ENCODE measurements around the gene TRIP12.

TRIP12 gene

DNA sequence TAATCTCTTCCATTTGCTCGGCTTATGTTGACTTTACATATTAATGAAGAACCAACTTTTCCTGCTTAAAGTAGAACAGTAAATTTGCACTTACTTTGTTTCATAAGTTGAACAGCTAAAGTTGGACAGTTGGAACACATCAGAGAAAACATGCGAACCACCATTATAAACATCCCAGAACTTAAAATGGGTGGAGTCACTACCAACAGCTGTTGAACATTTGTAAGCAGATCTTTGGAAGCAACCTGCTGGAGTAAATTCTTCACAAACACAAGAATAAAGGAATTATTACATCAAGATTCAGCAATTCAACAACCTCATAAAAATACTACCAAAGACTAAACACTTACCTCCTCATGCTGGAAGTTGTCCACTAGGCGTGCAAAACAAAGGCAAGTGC, 111.0 kb downstream of the TRIP12 start:
- Histone ChIP-seq H3K27ac (replicated peaks) (no peak overlapping the region), H3K27me3 (ENCODE audit: insufficient read depth, poor library complexity, severe bottlenecking) (no peaks in the 10 kb centered on the region), H3K4me3 (replicated peaks; ENCODE audit: insufficient read depth, low read length) (no peak overlapping the region)
- TF ChIP-seq, protein P1, sequence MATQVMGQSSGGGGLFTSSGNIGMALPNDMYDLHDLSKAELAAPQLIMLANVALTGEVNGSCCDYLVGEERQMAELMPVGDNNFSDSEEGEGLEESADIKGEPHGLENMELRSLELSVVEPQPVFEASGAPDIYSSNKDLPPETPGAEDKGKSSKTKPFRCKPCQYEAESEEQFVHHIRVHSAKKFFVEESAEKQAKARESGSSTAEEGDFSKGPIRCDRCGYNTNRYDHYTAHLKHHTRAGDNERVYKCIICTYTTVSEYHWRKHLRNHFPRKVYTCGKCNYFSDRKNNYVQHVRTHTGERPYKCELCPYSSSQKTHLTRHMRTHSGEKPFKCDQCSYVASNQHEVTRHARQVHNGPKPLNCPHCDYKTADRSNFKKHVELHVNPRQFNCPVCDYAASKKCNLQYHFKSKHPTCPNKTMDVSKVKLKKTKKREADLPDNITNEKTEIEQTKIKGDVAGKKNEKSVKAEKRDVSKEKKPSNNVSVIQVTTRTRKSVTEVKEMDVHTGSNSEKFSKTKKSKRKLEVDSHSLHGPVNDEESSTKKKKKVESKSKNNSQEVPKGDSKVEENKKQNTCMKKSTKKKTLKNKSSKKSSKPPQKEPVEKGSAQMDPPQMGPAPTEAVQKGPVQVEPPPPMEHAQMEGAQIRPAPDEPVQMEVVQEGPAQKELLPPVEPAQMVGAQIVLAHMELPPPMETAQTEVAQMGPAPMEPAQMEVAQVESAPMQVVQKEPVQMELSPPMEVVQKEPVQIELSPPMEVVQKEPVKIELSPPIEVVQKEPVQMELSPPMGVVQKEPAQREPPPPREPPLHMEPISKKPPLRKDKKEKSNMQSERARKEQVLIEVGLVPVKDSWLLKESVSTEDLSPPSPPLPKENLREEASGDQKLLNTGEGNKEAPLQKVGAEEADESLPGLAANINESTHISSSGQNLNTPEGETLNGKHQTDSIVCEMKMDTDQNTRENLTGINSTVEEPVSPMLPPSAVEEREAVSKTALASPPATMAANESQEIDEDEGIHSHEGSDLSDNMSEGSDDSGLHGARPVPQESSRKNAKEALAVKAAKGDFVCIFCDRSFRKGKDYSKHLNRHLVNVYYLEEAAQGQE (IDR thresholded peaks at IDR 0.05; ENCODE audit: insufficient replicate concordance, low read depth) = no peak
- TF ChIP-seq GABPA (IDR thresholded peaks at IDR 0.05; ENCODE audit: low read depth) = no peak
- no peak for TF ChIP-seq SPI1 (IDR thresholded peaks at IDR 0.05; ENCODE audit: borderline replicate concordance, low read depth)
- TF ChIP-seq, protein P2, sequence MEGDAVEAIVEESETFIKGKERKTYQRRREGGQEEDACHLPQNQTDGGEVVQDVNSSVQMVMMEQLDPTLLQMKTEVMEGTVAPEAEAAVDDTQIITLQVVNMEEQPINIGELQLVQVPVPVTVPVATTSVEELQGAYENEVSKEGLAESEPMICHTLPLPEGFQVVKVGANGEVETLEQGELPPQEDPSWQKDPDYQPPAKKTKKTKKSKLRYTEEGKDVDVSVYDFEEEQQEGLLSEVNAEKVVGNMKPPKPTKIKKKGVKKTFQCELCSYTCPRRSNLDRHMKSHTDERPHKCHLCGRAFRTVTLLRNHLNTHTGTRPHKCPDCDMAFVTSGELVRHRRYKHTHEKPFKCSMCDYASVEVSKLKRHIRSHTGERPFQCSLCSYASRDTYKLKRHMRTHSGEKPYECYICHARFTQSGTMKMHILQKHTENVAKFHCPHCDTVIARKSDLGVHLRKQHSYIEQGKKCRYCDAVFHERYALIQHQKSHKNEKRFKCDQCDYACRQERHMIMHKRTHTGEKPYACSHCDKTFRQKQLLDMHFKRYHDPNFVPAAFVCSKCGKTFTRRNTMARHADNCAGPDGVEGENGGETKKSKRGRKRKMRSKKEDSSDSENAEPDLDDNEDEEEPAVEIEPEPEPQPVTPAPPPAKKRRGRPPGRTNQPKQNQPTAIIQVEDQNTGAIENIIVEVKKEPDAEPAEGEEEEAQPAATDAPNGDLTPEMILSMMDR (IDR thresholded peaks at IDR 0.05; ENCODE audit: insufficient read depth, low read length) = no peak
- no peak for TF ChIP-seq POLR2AphosphoS5 (IDR thresholded peaks at IDR 0.05; ENCODE audit: low read depth)
- DNase-seq (ENCODE audit: low read depth in 1 of 2, low spot score in 1 of 2) = no peak

DNA sequence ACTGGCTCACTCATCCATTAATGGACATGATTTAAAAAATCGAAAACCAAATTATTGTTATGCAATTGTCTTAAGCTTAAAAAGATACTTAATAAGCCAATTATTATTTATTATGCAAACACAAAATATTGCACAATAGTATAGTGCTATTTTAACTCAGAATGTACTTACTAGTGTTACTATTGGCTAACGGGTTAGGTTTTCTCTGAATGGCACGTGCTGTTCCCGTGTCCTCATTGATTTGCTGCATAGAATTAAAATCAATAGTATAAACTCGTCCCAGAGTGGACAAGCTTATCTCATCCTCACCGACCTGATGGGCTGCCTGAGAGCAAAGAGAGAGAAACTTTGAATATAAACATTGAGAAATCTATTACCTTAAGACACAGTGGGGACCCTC, 116.2 kb downstream of the TRIP12 start:
- TF ChIP-seq, protein P2 (IDR thresholded peaks at IDR 0.05; ENCODE audit: insufficient read depth, low read length) = no peak
- TF ChIP-seq POLR2AphosphoS5 (IDR thresholded peaks at IDR 0.05; ENCODE audit: low read depth) (no peak), SPI1 (IDR thresholded peaks at IDR 0.05; ENCODE audit: borderline replicate concordance, low read depth) (no peak), GABPA (IDR thresholded peaks at IDR 0.05; ENCODE audit: low read depth) (no peak)
- TF ChIP-seq, protein P1 (IDR thresholded peaks at IDR 0.05; ENCODE audit: insufficient replicate concordance, low read depth) = no peak
- no peak overlapping the region for H3K4me3 ChIP-seq (replicated peaks; ENCODE audit: insufficient read depth, low read length)
- DNase-seq (ENCODE audit: low read depth in 1 of 2, low spot score in 1 of 2) = no peak
- H3K27ac ChIP-seq (replicated peaks) = no peak overlapping the region
- no peaks in the 10 kb centered on the region for H3K27me3 ChIP-seq (ENCODE audit: insufficient read depth, poor library complexity, severe bottlenecking)

DNA sequence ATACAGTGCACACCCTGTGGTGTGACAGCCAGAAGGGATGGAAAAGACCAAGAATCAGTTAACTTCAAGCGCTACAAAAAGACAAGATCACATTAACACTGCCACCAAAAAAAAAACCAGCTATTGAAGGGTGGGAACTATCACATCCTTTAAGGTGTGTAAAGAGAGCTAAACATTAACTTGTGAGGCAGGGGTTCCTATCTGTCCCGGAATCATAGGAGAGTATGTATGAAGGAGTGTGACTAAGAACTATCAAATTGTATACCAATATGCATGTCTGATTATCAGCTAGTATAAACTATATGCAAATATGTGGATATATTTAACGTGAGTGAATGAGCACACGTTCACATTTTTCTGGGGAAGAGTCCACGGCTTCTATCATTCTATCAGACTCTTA, 119.0 kb downstream of the TRIP12 start:
- Histone ChIP-seq H3K27me3 (ENCODE audit: insufficient read depth, poor library complexity, severe bottlenecking) (no peaks in the 10 kb centered on the region), H3K4me3 (replicated peaks; ENCODE audit: insufficient read depth, low read length) (no peak overlapping the region), H3K27ac (replicated peaks) (no peak overlapping the region)
- TF ChIP-seq, protein P1 (IDR thresholded peaks at IDR 0.05; ENCODE audit: insufficient replicate concordance, low read depth) = no peak
- TF ChIP-seq SPI1 (IDR thresholded peaks at IDR 0.05; ENCODE audit: borderline replicate concordance, low read depth) = no peak
- no peak for TF ChIP-seq GABPA (IDR thresholded peaks at IDR 0.05; ENCODE audit: low read depth)
- no peak for TF ChIP-seq POLR2AphosphoS5 (IDR thresholded peaks at IDR 0.05; ENCODE audit: low read depth)
- TF ChIP-seq, protein P2 (IDR thresholded peaks at IDR 0.05; ENCODE audit: insufficient read depth, low read length) = no peak
- no peak for DNase-seq (ENCODE audit: low read depth in 1 of 2, low spot score in 1 of 2)
